Loucy (cell line): ENCODE results near the gene GNG13.

Experiments
- H2AFZ ChIP-seq: fragments of 200-600 bp; sonication (generic); 2 replicates; pipeline ENCODE4 v1.6.0; 2016; ENCODE audit warnings: antibody characterized with exemption, mild to moderate bottlenecking, low read length, moderate library complexity
- H3F3A ChIP-seq: fragments of 200-600 bp; 2 replicates; pipeline ENCODE4 v1.6.0; 2016; ENCODE audit warnings: antibody characterized with exemption, low read depth, mild to moderate bottlenecking
- H3K27me3 ChIP-seq: fragments of 200-600 bp; sonication (generic); 2 replicates; pipeline ENCODE4 v1.6.1; 2014; ENCODE audit warnings: low read length, mild to moderate bottlenecking; ENCODE audit not compliant: insufficient read depth, poor library complexity, severe bottlenecking
- H3K36me3 ChIP-seq: fragments of 200-600 bp; sonication (generic); 2 replicates; pipeline ENCODE4 v1.6.1; 2016; ENCODE audit warnings: low read length; ENCODE audit not compliant: insufficient read depth
- H3K4me1 ChIP-seq: fragments of 200-600 bp; sonication (generic); 2 replicates; pipeline ENCODE4 v1.5.1; 2014; ENCODE audit warnings: low read length, mild to moderate bottlenecking; ENCODE audit not compliant: insufficient read depth, poor library complexity, severe bottlenecking
- H3K4me2 ChIP-seq: fragments of 200-600 bp; sonication (generic); 2 replicates; pipeline ENCODE4 v1.6.0; 2014; ENCODE audit warnings: antibody characterized with exemption, low read length, low read depth, mild to moderate bottlenecking; ENCODE audit not compliant: poor library complexity, severe bottlenecking
- H3K4me3 ChIP-seq: fragments of 200-600 bp; sonication (generic); 2 replicates; pipeline ENCODE4 v1.5.1; 2014; ENCODE audit warnings: low read length, mild to moderate bottlenecking, mixed read lengths; ENCODE audit not compliant: poor library complexity, severe bottlenecking
- H3K79me2 ChIP-seq: fragments of 200-600 bp; sonication (generic); 2 replicates; pipeline ENCODE4 v1.6.1; 2014; ENCODE audit warnings: low read length; ENCODE audit not compliant: insufficient read depth
- H3K9ac ChIP-seq: fragments of 200-600 bp; sonication (generic); 2 replicates; pipeline ENCODE4 v1.6.0; 2014; ENCODE audit warnings: mild to moderate bottlenecking, low read depth, low read length, moderate library complexity; ENCODE audit not compliant: poor library complexity, severe bottlenecking
- H3K9me2 ChIP-seq: fragments of 200-600 bp; sonication (generic); replicated peaks from 2 replicates; pipeline ENCODE4 v1.6.1; 2016; ENCODE audit warnings: low read depth, low read length, mixed read lengths
- H3K9me3 ChIP-seq: fragments of 200-600 bp; sonication (generic); 2 replicates; pipeline ENCODE4 v1.6.1; 2014; ENCODE audit warnings: mild to moderate bottlenecking, antibody characterized with exemption, low read length, low read depth; ENCODE audit not compliant: insufficient read depth
- H4K20me1 ChIP-seq: fragments of 200-600 bp; sonication (generic); 2 replicates; pipeline ENCODE4 v1.6.0; 2014; ENCODE audit warnings: antibody characterized with exemption, low read length, mild to moderate bottlenecking; ENCODE audit not compliant: insufficient read depth, poor library complexity, severe bottlenecking
- EZH2phosphoT487 ChIP-seq: fragments of 200-600 bp; IDR thresholded peaks from 2 replicates; pipeline ENCODE4 v1.6.1; 2018; ENCODE audit warnings: antibody characterized with exemption, mild to moderate bottlenecking, moderate library complexity, borderline replicate concordance
- TF ChIP-seq, protein P1 (sequence below): fragments of 200-600 bp; sonication (generic); conservative IDR thresholded peaks from 2 replicates; pipeline ENCODE4 v1.5.1; 2014; ENCODE audit warnings: mild to moderate bottlenecking, antibody characterized with exemption, low read length

The GNG13 gene

GRCh38 chr16:827513-827912, 27.0 kb upstream of the GNG13 start:
- no peak overlapping the region for H3K4me2 ChIP-seq
- H4K20me1 ChIP-seq, result no peaks in the 10 kb centered on the region
- no peaks in the 10 kb centered on the region for H3K79me2 ChIP-seq
- no peaks in the 10 kb centered on the region for H3K27me3 ChIP-seq
- no peaks in the 10 kb centered on the region for H3F3A ChIP-seq
- H3K9me2 ChIP-seq, result no peaks in the 10 kb centered on the region
- no peaks in the 10 kb centered on the region; the same call in 1 of the 2 replicates for H3K9me3 ChIP-seq
- no peak overlapping the region for H2AFZ ChIP-seq
- TF ChIP-seq, protein P1, sequence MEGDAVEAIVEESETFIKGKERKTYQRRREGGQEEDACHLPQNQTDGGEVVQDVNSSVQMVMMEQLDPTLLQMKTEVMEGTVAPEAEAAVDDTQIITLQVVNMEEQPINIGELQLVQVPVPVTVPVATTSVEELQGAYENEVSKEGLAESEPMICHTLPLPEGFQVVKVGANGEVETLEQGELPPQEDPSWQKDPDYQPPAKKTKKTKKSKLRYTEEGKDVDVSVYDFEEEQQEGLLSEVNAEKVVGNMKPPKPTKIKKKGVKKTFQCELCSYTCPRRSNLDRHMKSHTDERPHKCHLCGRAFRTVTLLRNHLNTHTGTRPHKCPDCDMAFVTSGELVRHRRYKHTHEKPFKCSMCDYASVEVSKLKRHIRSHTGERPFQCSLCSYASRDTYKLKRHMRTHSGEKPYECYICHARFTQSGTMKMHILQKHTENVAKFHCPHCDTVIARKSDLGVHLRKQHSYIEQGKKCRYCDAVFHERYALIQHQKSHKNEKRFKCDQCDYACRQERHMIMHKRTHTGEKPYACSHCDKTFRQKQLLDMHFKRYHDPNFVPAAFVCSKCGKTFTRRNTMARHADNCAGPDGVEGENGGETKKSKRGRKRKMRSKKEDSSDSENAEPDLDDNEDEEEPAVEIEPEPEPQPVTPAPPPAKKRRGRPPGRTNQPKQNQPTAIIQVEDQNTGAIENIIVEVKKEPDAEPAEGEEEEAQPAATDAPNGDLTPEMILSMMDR, result no peak
- no peak for TF ChIP-seq EZH2phosphoT487
- H3K36me3 ChIP-seq, result no peaks in the 10 kb centered on the region
- no peaks in the 10 kb centered on the region for H3K4me1 ChIP-seq
- H3K9ac ChIP-seq, result no peak overlapping the region
- H3K4me3 ChIP-seq, result no peak overlapping the region

GRCh38 chr16:825341-826061, 25.0 kb upstream of the GNG13 start:
- Histone ChIP-seq H3K9me3 (no peaks in the 10 kb centered on the region), H3K4me2 (no peak overlapping the region), H3K9me2 (no peaks in the 10 kb centered on the region), H3K36me3 (no peaks in the 10 kb centered on the region), H4K20me1 (no peaks in the 10 kb centered on the region), H3K9ac (no peak overlapping the region), H2AFZ (no peak overlapping the region), H3K4me1 (no peaks in the 10 kb centered on the region), H3K79me2 (no peaks in the 10 kb centered on the region), H3K4me3 (no peak overlapping the region), H3K27me3 (no peaks in the 10 kb centered on the region), H3F3A (no peaks in the 10 kb centered on the region)
- TF ChIP-seq, protein P1, result no peak
- TF ChIP-seq EZH2phosphoT487, result no peak

- TF ChIP-seq, protein P1, result no peak
- TF ChIP-seq EZH2phosphoT487, result no peak
- Histone ChIP-seq H3K27me3 (no peaks in the 10 kb centered on the region), H3K9me2 (no peaks in the 10 kb centered on the region), H3K4me3 (no peak overlapping the region), H3K9ac (no peak overlapping the region), H3K9me3 (no peaks in the 10 kb centered on the region), H4K20me1 (no peaks in the 10 kb centered on the region), H3F3A (no peaks in the 10 kb centered on the region), H3K36me3 (no peaks in the 10 kb centered on the region), H3K4me2 (no peak overlapping the region), H3K4me1 (peaks cover 3% of the 10 kb centered on the region), H3K79me2 (no peaks in the 10 kb centered on the region), H2AFZ (no peak overlapping the region)
Measured at GRCh38 chr16:824601-825000, 24.1 kb upstream of the GNG13 start.
